SK-N-SH (cell line): ENCODE results near the gene CCDC88C.

Experiments used
- CTCF ChIP-seq: fragments of 200-600 bp; sonication (generic); IDR thresholded peaks from 2 replicates; pipeline ENCODE4 v1.6.1; 2017; ENCODE audit warnings: antibody characterized with exemption, mild to moderate bottlenecking, moderate library complexity
- EZH2phosphoT487 ChIP-seq: fragments of 200-600 bp; sonication (generic); IDR thresholded peaks from 2 replicates; pipeline ENCODE4 v1.6.1; 2017; ENCODE audit warnings: low read depth, mixed run types, mild to moderate bottlenecking, antibody characterized with exemption, moderate library complexity, borderline replicate concordance
- FOXJ3 ChIP-seq: sonication (generic); formaldehyde crosslinking; IDR thresholded peaks from 2 replicates; pipeline ENCODE4 v1.5.1; 2020; ENCODE audit warnings: mild to moderate bottlenecking, missing genetic modification reagents
- FOXM1 ChIP-seq: IDR thresholded peaks from 2 replicates; pipeline ENCODE4 v1.4.0; 2012; ENCODE audit warnings: low read depth, mild to moderate bottlenecking
- JUND ChIP-seq: IDR thresholded peaks from 2 replicates; pipeline ENCODE4 v1.4.0; 2012
- MAX ChIP-seq: IDR thresholded peaks from 2 replicates; pipeline ENCODE4 v1.4.0; 2012; ENCODE audit warnings: low read depth
- NFIC ChIP-seq: IDR thresholded peaks from 2 replicates; pipeline ENCODE4 v1.4.0; 2012; ENCODE audit warnings: borderline replicate concordance
- POLR2AphosphoS5 ChIP-seq: IDR thresholded peaks from 2 replicates; pipeline ENCODE4 v1.6.1; 2012; ENCODE audit warnings: low read depth, low read length
- RAD21 ChIP-seq: IDR thresholded peaks from 2 replicates; pipeline ENCODE4 v1.6.1; 2012; ENCODE audit warnings: mild to moderate bottlenecking, low read length
- REST ChIP-seq: IDR thresholded peaks from 2 replicates; pipeline ENCODE4 v1.6.1; 2012; ENCODE audit warnings: mild to moderate bottlenecking, low read depth, low read length, moderate library complexity
- RXRA ChIP-seq: IDR thresholded peaks from 2 replicates; pipeline ENCODE4 v1.4.0; 2012; ENCODE audit warnings: low read depth, mild to moderate bottlenecking, borderline replicate concordance
- USF1 ChIP-seq: IDR thresholded peaks from 2 replicates; pipeline ENCODE4 v1.4.0; 2012; ENCODE audit warnings: low read depth, borderline replicate concordance
- TF ChIP-seq, protein P1 (sequence below): fragments of 150-350 bp; IDR thresholded peaks from 2 replicates; pipeline ENCODE4 v1.6.1; 2017; ENCODE audit warnings: antibody characterized with exemption, low read length, low read depth, borderline replicate concordance

DNA sequence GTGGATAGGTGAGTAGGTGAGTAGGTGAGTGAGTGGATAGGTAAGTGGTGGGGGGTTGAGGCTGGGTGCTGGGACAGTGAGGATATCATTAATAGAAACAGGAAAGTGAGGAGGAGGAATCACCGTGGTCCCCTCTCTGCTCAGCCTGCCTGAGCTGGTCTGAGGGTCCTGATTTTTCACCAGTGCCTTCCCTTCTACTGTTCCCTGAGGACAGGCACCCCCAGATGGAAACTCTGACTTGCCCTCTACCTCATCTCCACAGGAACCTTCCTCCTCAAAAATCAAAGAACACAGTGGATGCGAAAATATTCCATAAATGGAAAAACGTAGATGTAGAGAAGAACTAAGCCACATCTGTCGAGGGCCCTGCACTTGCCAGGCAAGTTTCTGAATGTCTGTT, 175.0 kb downstream of the CCDC88C start:
- TF ChIP-seq EZH2phosphoT487 (no peak), CTCF (no peak), RXRA (no peak), FOXJ3 (CRISPR knock-in tag) (no peak), RAD21 (no peak), FOXM1 (no peak), NFIC (no peak), MAX (no peak), JUND (no peak), POLR2AphosphoS5 (no peak), USF1 (no peak), REST (no peak)
- TF ChIP-seq, protein P1, sequence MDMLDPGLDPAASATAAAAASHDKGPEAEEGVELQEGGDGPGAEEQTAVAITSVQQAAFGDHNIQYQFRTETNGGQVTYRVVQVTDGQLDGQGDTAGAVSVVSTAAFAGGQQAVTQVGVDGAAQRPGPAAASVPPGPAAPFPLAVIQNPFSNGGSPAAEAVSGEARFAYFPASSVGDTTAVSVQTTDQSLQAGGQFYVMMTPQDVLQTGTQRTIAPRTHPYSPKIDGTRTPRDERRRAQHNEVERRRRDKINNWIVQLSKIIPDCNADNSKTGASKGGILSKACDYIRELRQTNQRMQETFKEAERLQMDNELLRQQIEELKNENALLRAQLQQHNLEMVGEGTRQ: no peak
